Measurements from ENCODE around the gene RALGAPA1.

The RALGAPA1 gene

GRCh38 chr14:35854696-35855270 is 45.7 kb upstream of the RALGAPA1 start:
- H3K4me1 ChIP-seq (ENCODE audit: low read length): peaks cover 27% of the 10 kb centered on the region
- no peaks in the 10 kb centered on the region for H3K79me2 ChIP-seq (ENCODE audit: low read length)
- no peak overlapping the region for H2AFZ ChIP-seq (ENCODE audit: low read depth, low read length)
- no peak overlapping the region for H3K9ac ChIP-seq (ENCODE audit: low read length)
- no peak overlapping the region for H3K4me2 ChIP-seq (ENCODE audit: low read length)
- H3K9me3 ChIP-seq (ENCODE audit: insufficient read depth, low read length): no peaks in the 10 kb centered on the region
- peaks cover 4% of the 10 kb centered on the region for H3K36me3 ChIP-seq (replicated peaks; ENCODE audit: low read depth, low read length)
- TF ChIP-seq CTCF (IDR thresholded peaks at IDR 0.05; ENCODE audit: low read depth, low read length) (no peak), EZH2phosphoT487 (IDR thresholded peaks at IDR 0.05; ENCODE audit: low read depth) (no peak)
- no peaks in the 10 kb centered on the region for H3K27me3 ChIP-seq (ENCODE audit: low read depth, low read length)
- no peaks in the 10 kb centered on the region for H4K20me1 ChIP-seq (ENCODE audit: insufficient read depth, low read length)
- H3K27ac ChIP-seq (ENCODE audit: low read length): no peak overlapping the region
- H3K4me3 ChIP-seq (ENCODE audit: low read length): no peak overlapping the region

GRCh38 chr14:35853225-35853624 is 44.1 kb upstream of the RALGAPA1 start:
- Histone ChIP-seq H3K9me3 (ENCODE audit: insufficient read depth, low read length) (no peaks in the 10 kb centered on the region), H3K4me2 (ENCODE audit: low read length) (no peak overlapping the region), H3K4me3 (ENCODE audit: low read length) (no peak overlapping the region), H3K79me2 (ENCODE audit: low read length) (no peaks in the 10 kb centered on the region), H3K27me3 (ENCODE audit: low read depth, low read length) (no peaks in the 10 kb centered on the region), H3K36me3 (replicated peaks; ENCODE audit: low read depth, low read length) (peaks cover 4% of the 10 kb centered on the region), H2AFZ (ENCODE audit: low read depth, low read length) (no peak overlapping the region), H3K27ac (ENCODE audit: low read length) (no peak overlapping the region), H4K20me1 (ENCODE audit: insufficient read depth, low read length) (no peaks in the 10 kb centered on the region), H3K4me1 (ENCODE audit: low read length) (peaks cover 27% of the 10 kb centered on the region), H3K9ac (ENCODE audit: low read length) (no peak overlapping the region)
- no peak for TF ChIP-seq EZH2phosphoT487 (IDR thresholded peaks at IDR 0.05; ENCODE audit: low read depth)
- no peak for TF ChIP-seq CTCF (IDR thresholded peaks at IDR 0.05; ENCODE audit: low read depth, low read length)

- Histone ChIP-seq H3K9me3 (ENCODE audit: insufficient read depth, low read length) (no peaks in the 10 kb centered on the region), H3K27me3 (ENCODE audit: low read depth, low read length) (no peaks in the 10 kb centered on the region), H3K4me2 (ENCODE audit: low read length) (no peak overlapping the region), H3K36me3 (replicated peaks; ENCODE audit: low read depth, low read length) (peaks cover 4% of the 10 kb centered on the region), H3K27ac (ENCODE audit: low read length) (no peak overlapping the region), H2AFZ (ENCODE audit: low read depth, low read length) (no peak overlapping the region), H3K4me3 (ENCODE audit: low read length) (no peak overlapping the region), H3K79me2 (ENCODE audit: low read length) (no peaks in the 10 kb centered on the region), H4K20me1 (ENCODE audit: insufficient read depth, low read length) (no peaks in the 10 kb centered on the region), H3K4me1 (ENCODE audit: low read length) (peaks cover 29% of the 10 kb centered on the region), H3K9ac (ENCODE audit: low read length) (no peak overlapping the region)
- TF ChIP-seq EZH2phosphoT487 (IDR thresholded peaks at IDR 0.05; ENCODE audit: low read depth) (no peak), CTCF (IDR thresholded peaks at IDR 0.05; ENCODE audit: low read depth, low read length) (no peak)
Measured at GRCh38 chr14:35851823-35852222, 42.7 kb upstream of the RALGAPA1 start.

- H3K36me3 ChIP-seq (replicated peaks; ENCODE audit: low read depth, low read length): peaks cover 4% of the 10 kb centered on the region
- no peak overlapping the region for H3K4me3 ChIP-seq (ENCODE audit: low read length)
- H3K4me1 ChIP-seq (ENCODE audit: low read length): 0 out of 2 replicates have a peak, but pooled peaks cover 3% of the 10 kb centered on the region
- H3K9me3 ChIP-seq (ENCODE audit: insufficient read depth, low read length): no peaks in the 10 kb centered on the region
- no peak for TF ChIP-seq CTCF (IDR thresholded peaks at IDR 0.05; ENCODE audit: low read depth, low read length)
- no peak for TF ChIP-seq EZH2phosphoT487 (IDR thresholded peaks at IDR 0.05; ENCODE audit: low read depth)
- H2AFZ ChIP-seq (ENCODE audit: low read depth, low read length): no peak overlapping the region
- no peaks in the 10 kb centered on the region for H3K79me2 ChIP-seq (ENCODE audit: low read length)
- H3K4me2 ChIP-seq (ENCODE audit: low read length): no peak overlapping the region
- no peaks in the 10 kb centered on the region for H4K20me1 ChIP-seq (ENCODE audit: insufficient read depth, low read length)
- no peaks in the 10 kb centered on the region for H3K27me3 ChIP-seq (ENCODE audit: low read depth, low read length)
- H3K9ac ChIP-seq (ENCODE audit: low read length): no peak overlapping the region
- no peak overlapping the region for H3K27ac ChIP-seq (ENCODE audit: low read length)
Measured at GRCh38 chr14:35849122-35849521, 40.0 kb upstream of the RALGAPA1 start.
